ENCODE results near the gene EPB41L4B. TPM values are rescaled to one million over a fixed set of nuclear protein-coding genes. Genes with fewer than 3 reads are reported as not detected.

The EPB41L4B gene
- total and polyA plus RNA-seq, 2 of the 13 experiments (the other 11 are each of a cell fraction or from before 2014, with no cell fraction given), result 17.6 to 22.1 TPM

DNA sequence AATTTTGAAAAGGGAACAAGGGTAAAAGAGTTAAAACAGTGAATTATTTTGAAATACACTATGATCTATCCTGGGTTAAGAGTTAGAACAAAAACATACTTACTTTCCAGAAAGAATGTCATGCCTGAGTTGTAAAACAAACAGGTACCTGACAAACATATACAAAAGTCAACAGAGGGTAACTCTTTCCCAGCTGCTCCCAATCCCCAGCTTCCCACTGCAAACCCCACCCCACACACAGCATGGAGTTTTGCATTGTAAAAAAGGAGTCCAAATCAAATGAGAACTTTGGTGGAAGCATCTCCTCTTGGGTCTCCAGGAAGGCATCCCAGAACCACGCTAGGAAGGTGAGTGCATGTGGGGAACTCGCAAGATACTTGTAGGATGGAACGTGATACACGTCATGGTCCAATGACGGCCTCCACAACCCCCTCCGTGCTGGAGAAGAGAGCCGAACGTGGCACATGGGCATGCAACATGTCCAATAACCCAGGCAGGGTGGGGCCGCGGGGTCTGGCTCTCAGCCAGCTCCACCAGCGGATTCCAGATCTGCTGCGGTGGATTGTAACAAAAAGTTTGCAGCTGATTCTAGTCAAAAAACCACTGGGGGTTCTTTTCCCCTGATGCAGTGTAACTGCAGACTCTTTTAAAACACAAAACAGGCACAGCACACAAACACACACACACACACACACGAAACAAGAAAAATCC is 55.8 kb downstream of the EPB41L4B start:
- Histone ChIP-seq H3K4me2 (ENCODE audit: low read depth, low read length) (no peak overlapping the region), H3K4me1 (ENCODE audit: insufficient read depth, low read length) (peaks cover 20% of the 10 kb centered on the region), H3K4me3 (replicated peaks in 1 of 3; ENCODE audit: insufficient read depth in 1 of 3, low read depth in 2 of 3, low read length in 3 of 3) (no peak overlapping the region), H4K20me1 (ENCODE audit: insufficient read depth, low read length) (no peaks in the 10 kb centered on the region), H3K9me3 (ENCODE audit: low read length) (no peaks in the 10 kb centered on the region), H3K27me3 (ENCODE audit: control insufficient read depth in 1 of 2, insufficient read depth in 2 of 2, low read length in 2 of 2) (no peaks in the 10 kb centered on the region), H3K27ac (ENCODE audit: extremely low read length, insufficient read depth, low read length) (peak overlapping the region; percentile 2), H3K36me3 (replicated peaks in 1 of 2; ENCODE audit: control insufficient read depth in 1 of 2, insufficient read depth in 2 of 2, low read length in 2 of 2) (peaks cover 3 to 12% of the 10 kb centered on the region in 2 experiments; a peak in 4 of 5 replicates), H2AFZ (ENCODE audit: low read length) (no peak overlapping the region), H3K79me2 (ENCODE audit: insufficient read depth, low read length) (no peaks in the 10 kb centered on the region), H3K9ac (ENCODE audit: insufficient read depth, low read depth, low read length) (no peak overlapping the region)
- CTCF ChIA-PET (ENCODE audit: low intra/inter-chr PET ratio, low total read pairs), result no interaction called here
- ATAC-seq (peak; percentile 71; the same call in 2 of the 3 replicates), FAIRE-seq (no peak), DNase-seq (ENCODE audit: low spot score) (no peak)
- intact Hi-C loops (cut with micrococcal nuclease; ENCODE audit: unreplicated experiment) (no loop called here), in situ Hi-C loops (cut with HindIII; ENCODE audit: extremely low pct_ligation_motif_present, low pct_unique_long_range_greater_than_20kb) (no loop called here)
- 96% methylated on average over 13 of the region's 13 CpGs for WGBS (ENCODE audit: low lambda C conversion rate)
- POLR2A ChIA-PET, result interaction anchor here (1.4 kb wide), 1 partner anchor 14 kb away, joined by 7 read pairs; no protein-coding TSS in a partner anchor
- no TSS peak for BruUV-seq (replicated peaks)
- peak; percentile 71; the same call in 1 of the 2 replicates for TF ChIP-seq ZNF652 (CRISPR knock-in tag; IDR thresholded peaks at IDR 0.05; ENCODE audit: borderline replicate concordance, low read depth)
- no peak for TF ChIP-seq STAT5B (CRISPR knock-in tag; IDR thresholded peaks at IDR 0.05)
- peak; percentile 41; the same call in 1 of the 2 replicates for TF ChIP-seq ZBTB38 (CRISPR knock-in tag; IDR thresholded peaks at IDR 0.05)
- no peak for TF ChIP-seq GATA4 (IDR thresholded peaks at IDR 0.05; ENCODE audit: borderline replicate concordance, low read depth)
- TF ChIP-seq, protein P1, sequence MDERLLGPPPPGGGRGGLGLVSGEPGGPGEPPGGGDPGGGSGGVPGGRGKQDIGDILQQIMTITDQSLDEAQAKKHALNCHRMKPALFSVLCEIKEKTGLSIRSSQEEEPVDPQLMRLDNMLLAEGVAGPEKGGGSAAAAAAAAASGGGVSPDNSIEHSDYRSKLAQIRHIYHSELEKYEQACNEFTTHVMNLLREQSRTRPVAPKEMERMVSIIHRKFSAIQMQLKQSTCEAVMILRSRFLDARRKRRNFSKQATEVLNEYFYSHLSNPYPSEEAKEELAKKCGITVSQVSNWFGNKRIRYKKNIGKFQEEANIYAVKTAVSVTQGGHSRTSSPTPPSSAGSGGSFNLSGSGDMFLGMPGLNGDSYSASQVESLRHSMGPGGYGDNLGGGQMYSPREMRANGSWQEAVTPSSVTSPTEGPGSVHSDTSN (CRISPR knock-in tag; IDR thresholded peaks at IDR 0.05), result no peak
- TF ChIP-seq SALL1 (CRISPR knock-in tag; IDR thresholded peaks at IDR 0.05), result 0 out of 2 replicates have a peak, but pooled peaks have one; percentile 11
- TF ChIP-seq ATAD3A (CRISPR knock-in tag; IDR thresholded peaks at IDR 0.05), result no peak
- no peak for TF ChIP-seq FOXP1 (IDR thresholded peaks at IDR 0.05)
- TF ChIP-seq FOXP1 (CRISPR knock-in tag; IDR thresholded peaks at IDR 0.05), result peak; percentile 47; the same call in 1 of the 2 replicates
- TF ChIP-seq, protein P2, sequence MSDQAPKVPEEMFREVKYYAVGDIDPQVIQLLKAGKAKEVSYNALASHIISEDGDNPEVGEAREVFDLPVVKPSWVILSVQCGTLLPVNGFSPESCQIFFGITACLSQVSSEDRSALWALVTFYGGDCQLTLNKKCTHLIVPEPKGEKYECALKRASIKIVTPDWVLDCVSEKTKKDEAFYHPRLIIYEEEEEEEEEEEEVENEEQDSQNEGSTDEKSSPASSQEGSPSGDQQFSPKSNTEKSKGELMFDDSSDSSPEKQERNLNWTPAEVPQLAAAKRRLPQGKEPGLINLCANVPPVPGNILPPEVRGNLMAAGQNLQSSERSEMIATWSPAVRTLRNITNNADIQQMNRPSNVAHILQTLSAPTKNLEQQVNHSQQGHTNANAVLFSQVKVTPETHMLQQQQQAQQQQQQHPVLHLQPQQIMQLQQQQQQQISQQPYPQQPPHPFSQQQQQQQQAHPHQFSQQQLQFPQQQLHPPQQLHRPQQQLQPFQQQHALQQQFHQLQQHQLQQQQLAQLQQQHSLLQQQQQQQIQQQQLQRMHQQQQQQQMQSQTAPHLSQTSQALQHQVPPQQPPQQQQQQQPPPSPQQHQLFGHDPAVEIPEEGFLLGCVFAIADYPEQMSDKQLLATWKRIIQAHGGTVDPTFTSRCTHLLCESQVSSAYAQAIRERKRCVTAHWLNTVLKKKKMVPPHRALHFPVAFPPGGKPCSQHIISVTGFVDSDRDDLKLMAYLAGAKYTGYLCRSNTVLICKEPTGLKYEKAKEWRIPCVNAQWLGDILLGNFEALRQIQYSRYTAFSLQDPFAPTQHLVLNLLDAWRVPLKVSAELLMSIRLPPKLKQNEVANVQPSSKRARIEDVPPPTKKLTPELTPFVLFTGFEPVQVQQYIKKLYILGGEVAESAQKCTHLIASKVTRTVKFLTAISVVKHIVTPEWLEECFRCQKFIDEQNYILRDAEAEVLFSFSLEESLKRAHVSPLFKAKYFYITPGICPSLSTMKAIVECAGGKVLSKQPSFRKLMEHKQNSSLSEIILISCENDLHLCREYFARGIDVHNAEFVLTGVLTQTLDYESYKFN (CRISPR knock-in tag; conservative IDR thresholded peaks at IDR 0.05), result 0 out of 2 replicates have a peak, but pooled peaks have one; percentile 16
- no peak for TF ChIP-seq ZEB1 (IDR thresholded peaks at IDR 0.05; ENCODE audit: insufficient replicate concordance, low read depth)
- TF ChIP-seq SOX13 (IDR thresholded peaks at IDR 0.05), result no peak
- peak in 1 of 2 experiments; percentile 22; a peak in 1 of 4 replicates for TF ChIP-seq SOX13 (CRISPR knock-in tag; conservative IDR thresholded peaks at IDR 0.05 in 1 of 2, IDR thresholded peaks at IDR 0.05 in 1 of 2)
- TF ChIP-seq, protein P3, sequence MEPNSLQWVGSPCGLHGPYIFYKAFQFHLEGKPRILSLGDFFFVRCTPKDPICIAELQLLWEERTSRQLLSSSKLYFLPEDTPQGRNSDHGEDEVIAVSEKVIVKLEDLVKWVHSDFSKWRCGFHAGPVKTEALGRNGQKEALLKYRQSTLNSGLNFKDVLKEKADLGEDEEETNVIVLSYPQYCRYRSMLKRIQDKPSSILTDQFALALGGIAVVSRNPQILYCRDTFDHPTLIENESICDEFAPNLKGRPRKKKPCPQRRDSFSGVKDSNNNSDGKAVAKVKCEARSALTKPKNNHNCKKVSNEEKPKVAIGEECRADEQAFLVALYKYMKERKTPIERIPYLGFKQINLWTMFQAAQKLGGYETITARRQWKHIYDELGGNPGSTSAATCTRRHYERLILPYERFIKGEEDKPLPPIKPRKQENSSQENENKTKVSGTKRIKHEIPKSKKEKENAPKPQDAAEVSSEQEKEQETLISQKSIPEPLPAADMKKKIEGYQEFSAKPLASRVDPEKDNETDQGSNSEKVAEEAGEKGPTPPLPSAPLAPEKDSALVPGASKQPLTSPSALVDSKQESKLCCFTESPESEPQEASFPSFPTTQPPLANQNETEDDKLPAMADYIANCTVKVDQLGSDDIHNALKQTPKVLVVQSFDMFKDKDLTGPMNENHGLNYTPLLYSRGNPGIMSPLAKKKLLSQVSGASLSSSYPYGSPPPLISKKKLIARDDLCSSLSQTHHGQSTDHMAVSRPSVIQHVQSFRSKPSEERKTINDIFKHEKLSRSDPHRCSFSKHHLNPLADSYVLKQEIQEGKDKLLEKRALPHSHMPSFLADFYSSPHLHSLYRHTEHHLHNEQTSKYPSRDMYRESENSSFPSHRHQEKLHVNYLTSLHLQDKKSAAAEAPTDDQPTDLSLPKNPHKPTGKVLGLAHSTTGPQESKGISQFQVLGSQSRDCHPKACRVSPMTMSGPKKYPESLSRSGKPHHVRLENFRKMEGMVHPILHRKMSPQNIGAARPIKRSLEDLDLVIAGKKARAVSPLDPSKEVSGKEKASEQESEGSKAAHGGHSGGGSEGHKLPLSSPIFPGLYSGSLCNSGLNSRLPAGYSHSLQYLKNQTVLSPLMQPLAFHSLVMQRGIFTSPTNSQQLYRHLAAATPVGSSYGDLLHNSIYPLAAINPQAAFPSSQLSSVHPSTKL (CRISPR knock-in tag; IDR thresholded peaks at IDR 0.05), result peak; percentile 29
- TF ChIP-seq ZNF143 (CRISPR knock-in tag; IDR thresholded peaks at IDR 0.05), result no peak
- TF ChIP-seq RXRB (CRISPR knock-in tag; IDR thresholded peaks at IDR 0.05; ENCODE audit: borderline replicate concordance), result no peak
- TF ChIP-seq CREM (IDR thresholded peaks at IDR 0.05), result no peak
- no peak for TF ChIP-seq CREM (CRISPR knock-in tag; IDR thresholded peaks at IDR 0.05)

All from HepG2 (cell line).